HCT116 (cell line): ENCODE results near the gene TAPBPL. TPM values are rescaled to one million over a fixed set of nuclear protein-coding genes. Genes with fewer than 3 reads are reported as not detected.

Experiments used
- CEBPB ChIP-seq: IDR thresholded peaks from 2 replicates; pipeline ENCODE4 v1.6.1; 2012; ENCODE audit warnings: low read depth
- EZH2 ChIP-seq: fragments of 200-600 bp; sonication (generic); IDR thresholded peaks from 2 replicates; pipeline ENCODE4 v1.6.1; 2017; ENCODE audit warnings: antibody characterized with exemption, mixed run types
- EZH2phosphoT487 ChIP-seq: fragments of 200-600 bp; IDR thresholded peaks from 2 replicates; pipeline ENCODE4 v1.6.1; 2018; ENCODE audit warnings: antibody characterized with exemption, borderline replicate concordance
- FOSL1 ChIP-seq: IDR thresholded peaks from 2 replicates; pipeline ENCODE4 v1.6.1; 2012; ENCODE audit warnings: low read depth
- POLR2AphosphoS5 ChIP-seq: IDR thresholded peaks from 2 replicates; pipeline ENCODE4 v1.6.1; 2011; ENCODE audit warnings: mild to moderate bottlenecking, low read depth, low read length, moderate library complexity
- RAD21 ChIP-seq: IDR thresholded peaks from 2 replicates; pipeline ENCODE4 v1.6.1; 2012; ENCODE audit warnings: low read depth, mild to moderate bottlenecking
- SIN3A ChIP-seq: IDR thresholded peaks from 2 replicates; pipeline ENCODE4 v1.6.1; 2012; ENCODE audit warnings: low read depth
- YY1 ChIP-seq: IDR thresholded peaks from 2 replicates; pipeline ENCODE4 v1.6.1; 2011; ENCODE audit warnings: low read length, low read depth, moderate library complexity, mild to moderate bottlenecking; ENCODE audit not compliant: insufficient replicate concordance; ENCODE audit errors: extremely low read depth
- total RNA-seq: library from RNA; stranded (reverse); gene quantifications from one replicate; pipeline ENCODE4 v1.2.1, GENCODE V29; 2021; ENCODE audit not compliant: unreplicated experiment
- TF ChIP-seq, protein P1 (sequence below), 3 experiments: fragments of 200-600 bp in 1 of 3; sonication (generic) in 1 of 3; IDR thresholded peaks in 2 of 3; conservative IDR thresholded peaks in 1 of 3; 2 replicates each; pipeline ENCODE4 v1.5.1; 2012 to 2017; ENCODE audit warnings: low read depth in 2 of 3, low read length in 2 of 3, antibody characterized with exemption in 1 of 3, borderline replicate concordance in 1 of 3, control low read depth in 1 of 3, mild to moderate bottlenecking in 1 of 3, mixed read lengths in 1 of 3, mixed run types in 1 of 3, moderate library complexity in 1 of 3; ENCODE audit not compliant: insufficient read depth in 1 of 3

The TAPBPL gene
- total RNA-seq, 1 experiment from 2014 or later: 0.54 TPM

- no peak for TF ChIP-seq YY1
- no peak for TF ChIP-seq RAD21
- TF ChIP-seq, protein P1, sequence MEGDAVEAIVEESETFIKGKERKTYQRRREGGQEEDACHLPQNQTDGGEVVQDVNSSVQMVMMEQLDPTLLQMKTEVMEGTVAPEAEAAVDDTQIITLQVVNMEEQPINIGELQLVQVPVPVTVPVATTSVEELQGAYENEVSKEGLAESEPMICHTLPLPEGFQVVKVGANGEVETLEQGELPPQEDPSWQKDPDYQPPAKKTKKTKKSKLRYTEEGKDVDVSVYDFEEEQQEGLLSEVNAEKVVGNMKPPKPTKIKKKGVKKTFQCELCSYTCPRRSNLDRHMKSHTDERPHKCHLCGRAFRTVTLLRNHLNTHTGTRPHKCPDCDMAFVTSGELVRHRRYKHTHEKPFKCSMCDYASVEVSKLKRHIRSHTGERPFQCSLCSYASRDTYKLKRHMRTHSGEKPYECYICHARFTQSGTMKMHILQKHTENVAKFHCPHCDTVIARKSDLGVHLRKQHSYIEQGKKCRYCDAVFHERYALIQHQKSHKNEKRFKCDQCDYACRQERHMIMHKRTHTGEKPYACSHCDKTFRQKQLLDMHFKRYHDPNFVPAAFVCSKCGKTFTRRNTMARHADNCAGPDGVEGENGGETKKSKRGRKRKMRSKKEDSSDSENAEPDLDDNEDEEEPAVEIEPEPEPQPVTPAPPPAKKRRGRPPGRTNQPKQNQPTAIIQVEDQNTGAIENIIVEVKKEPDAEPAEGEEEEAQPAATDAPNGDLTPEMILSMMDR (IDR thresholded peaks at IDR 0.05 in 2 of 3, conservative IDR thresholded peaks at IDR 0.05 in 1 of 3; ENCODE audit: borderline replicate concordance in 1 of 3, insufficient read depth in 1 of 3, low read depth in 2 of 3, low read length in 2 of 3): no peak
- TF ChIP-seq SIN3A: no peak
- no peak for TF ChIP-seq EZH2phosphoT487
- no peak for TF ChIP-seq POLR2AphosphoS5
- no peak for TF ChIP-seq CEBPB
- TF ChIP-seq EZH2: no peak
- TF ChIP-seq FOSL1: no peak
These were observed 56.2 kb downstream of the TAPBPL start (continued) for GRCh38 chr12:6508087-6508486.

Other genes starting within 250 kb of the TAPBPL start
- gene PLEKHG6, start 141.4 kb upstream of the TAPBPL start, total RNA-seq: 27.4 TPM
- 129 TPM for gene TNFRSF1A, start 110.0 kb upstream of the TAPBPL start, total RNA-seq
- 118 TPM for gene SCNN1A, start 76.5 kb upstream of the TAPBPL start, total RNA-seq
- gene LTBR, start 67.9 kb upstream of the TAPBPL start, total RNA-seq: 128 TPM
- 0.25 TPM for gene CD27, start 7.1 kb upstream of the TAPBPL start, total RNA-seq
- 12.1 TPM for gene VAMP1, start 18.6 kb downstream of the TAPBPL start, total RNA-seq
- 265 TPM for gene MRPL51, start 41.2 kb downstream of the TAPBPL start, total RNA-seq
- 177 TPM for gene NCAPD2, start 42.1 kb downstream of the TAPBPL start, total RNA-seq
- gene GAPDH, start 82.5 kb downstream of the TAPBPL start, total RNA-seq: 5,901 TPM
- gene IFFO1, start 104.0 kb downstream of the TAPBPL start, total RNA-seq: 0.34 TPM
- gene NOP2, start 116.2 kb downstream of the TAPBPL start, total RNA-seq: 108 TPM
- gene CHD4, start 155.3 kb downstream of the TAPBPL start, total RNA-seq: 342 TPM
- 5.2 TPM for gene LPAR5, start 183.9 kb downstream of the TAPBPL start, total RNA-seq
- gene ACRBP, start 195.4 kb downstream of the TAPBPL start, total RNA-seq: 1.0 TPM
- gene ING4, start 211.1 kb downstream of the TAPBPL start, total RNA-seq: 17.9 TPM
- gene ZNF384, start 237.3 kb downstream of the TAPBPL start, total RNA-seq: 73.4 TPM
- gene PIANP, start 248.8 kb downstream of the TAPBPL start, total RNA-seq: not detected